Heart left ventricle (tissue), 13 donors: ENCODE measurements around the gene HMGB3.

Source experiments
- CTCF ChIP-seq, 12 donors: fragments of 200-600 bp; sonication (generic) in 4 of 12; IDR thresholded peaks; one replicate each; pipeline versions ENCODE4 v1.5.0 to v1.8.0; 2018 to 2022; ENCODE audit warnings: antibody characterized with exemption in 12 of 12, mild to moderate bottlenecking in 5 of 12
- POLR2A ChIP-seq, 2 donors: fragments of 450-650 bp; IDR thresholded peaks; one replicate each; pipeline ENCODE4 v1.6.1; 2017; ENCODE audit warnings: antibody characterized with exemption in 2 of 2, mild to moderate bottlenecking in 2 of 2, moderate library complexity in 2 of 2
- donor health status: ischemic (EF 13 %, LVEDD 7.1; RV severe dilation, severe dysfunction).
- donor health status: DM: no; HTN: yes; CAD: no.
- donor health status: DM: no; HTN: no; CAD: no.
- donor health status: ischemic (EF 25% LVEDD 6.9; RV normal size, moderate dysfunction).
- donor health status: ischemic (EF 25% LVEDD 5.7; RV mildly dilated, moderate dysfunction).
- donor health status: ischemic (EF 35%, LVEDD 5.7; RV mildly dilated, moderate dysfunction).
- donor health status: nonischemic (EF 11% LVEDD 7.7; RV severe dilation, severe dysfunction).
- donor health status: DM: yes; HTN: yes; CAD: no.
- donor health status: PGD.
- donor health status: ischemic (EF 29% LVEDD 5.4; RV normal size, mild dysfunction).
- donor health status: nonischemic (EF 23%, LVEDD 6.1; RV moderate dilation, normal function).

- TF ChIP-seq POLR2A (IDR thresholded peaks at IDR 0.05) (no peak), CTCF (IDR thresholded peaks at IDR 0.05) (no peak)
Observed at GRCh38 chrX:150959557-150959956, 23.6 kb upstream of the HMGB3 start.
